H1 (cell line): ENCODE results near the gene SH2D1A.

Experiments used
- ATF3 ChIP-seq: IDR thresholded peaks from 2 replicates; pipeline ENCODE4 v1.6.1; 2011; ENCODE audit warnings: low read depth, mild to moderate bottlenecking, low read length; ENCODE audit not compliant: insufficient read depth
- CREB1 ChIP-seq: IDR thresholded peaks from 2 replicates; pipeline ENCODE4 v1.6.1; 2012; ENCODE audit warnings: inconsistent platforms
- EP300 ChIP-seq, 2 experiments: IDR thresholded peaks; 1 replicate in 1 of 2; 2 replicates in 1 of 2; pipeline ENCODE4 v1.6.1; 2011 to 2012; ENCODE audit warnings: low read depth in 2 of 2, low read length in 2 of 2, mild to moderate bottlenecking in 2 of 2, borderline replicate concordance in 1 of 2, inconsistent platforms in 1 of 2, moderate library complexity in 1 of 2
- GTF2F1 ChIP-seq: IDR thresholded peaks from 2 replicates; pipeline ENCODE4 v1.6.1; 2012; ENCODE audit warnings: low read depth, low read length, improper control_type of control experiment, borderline replicate concordance
- MAFK ChIP-seq: IDR thresholded peaks from 2 replicates; pipeline ENCODE4 v1.6.1; 2012; ENCODE audit warnings: low read depth, mild to moderate bottlenecking, improper control_type of control experiment, low read length
- NRF1 ChIP-seq: IDR thresholded peaks from 2 replicates; pipeline ENCODE4 v1.6.1; 2011; ENCODE audit warnings: mild to moderate bottlenecking, low read depth, low read length, improper control_type of control experiment
- POLR2A ChIP-seq, 2 experiments: IDR thresholded peaks; 1 replicate in 1 of 2; 2 replicates in 1 of 2; pipeline ENCODE4 v1.6.1; 2011; ENCODE audit warnings: low read depth in 2 of 2, low read length in 2 of 2, mild to moderate bottlenecking in 2 of 2; ENCODE audit errors: control extremely low read depth in 1 of 2
- RAD21 ChIP-seq, 2 experiments: IDR thresholded peaks in 1 of 2; conservative IDR thresholded peaks in 1 of 2; 2 replicates each; pipeline ENCODE4 v1.6.1; 2011; ENCODE audit warnings: low read depth in 2 of 2, low read length in 2 of 2, improper control_type of control experiment in 1 of 2, inconsistent platforms in 1 of 2, mild to moderate bottlenecking in 1 of 2, moderate library complexity in 1 of 2
- RXRA ChIP-seq: IDR thresholded peaks from 2 replicates; pipeline ENCODE4 v1.6.1; 2011; ENCODE audit warnings: low read depth, mild to moderate bottlenecking, low read length, moderate library complexity; ENCODE audit not compliant: insufficient read depth
- TAF7 ChIP-seq: optimal IDR thresholded peaks from 2 replicates; pipeline ENCODE3; 2011; ENCODE audit warnings: low read depth, mild to moderate bottlenecking, inconsistent platforms, low read length, moderate library complexity, borderline replicate concordance
- TF ChIP-seq, protein P1 (sequence below), 3 experiments: IDR thresholded peaks; 1 replicate in 2 of 3; 2 replicates in 1 of 3; pipeline versions ENCODE4 v1.5.1 to v1.6.1; 2011; ENCODE audit warnings: low read length in 3 of 3, mild to moderate bottlenecking in 3 of 3, inconsistent platforms in 2 of 3, low read depth in 1 of 3, moderate library complexity in 1 of 3; ENCODE audit not compliant: insufficient read depth in 1 of 3; ENCODE audit errors: control extremely low read depth in 1 of 3

DNA sequence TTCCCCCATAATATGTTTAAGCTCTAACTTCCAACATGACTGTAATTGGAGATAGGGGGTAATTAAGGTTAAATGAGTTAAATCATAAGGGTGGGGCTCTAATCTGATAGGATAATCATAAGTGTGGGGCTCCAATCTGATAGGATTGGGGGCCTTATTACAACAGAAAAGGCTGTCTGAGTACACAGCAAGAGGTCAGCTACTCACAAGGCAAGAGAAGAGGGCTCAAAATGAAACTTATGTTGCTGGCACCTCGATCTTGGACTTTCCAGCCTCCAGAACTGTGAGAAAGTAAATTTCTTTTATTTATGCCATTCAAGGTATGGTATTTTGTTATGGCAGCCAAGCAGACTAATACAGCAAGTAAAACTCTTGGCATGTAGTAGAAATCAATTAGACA is 16.4 kb downstream of the SH2D1A start:
- TF ChIP-seq NRF1 (no peak), GTF2F1 (no peak), CREB1 (no peak), ATF3 (no peak), EP300 (IDR thresholded peaks at IDR 0.05; ENCODE audit: borderline replicate concordance in 1 of 2, low read depth in 2 of 2, low read length in 2 of 2) (no peak), POLR2A (IDR thresholded peaks at IDR 0.05; ENCODE audit: control extremely low read depth in 1 of 2, low read depth in 2 of 2, low read length in 2 of 2) (no peak), MAFK (no peak), RXRA (no peak), RAD21 (IDR thresholded peaks at IDR 0.05 in 1 of 2, conservative IDR thresholded peaks at IDR 0.05 in 1 of 2; ENCODE audit: low read depth in 2 of 2, low read length in 2 of 2) (no peak), TAF7 (no peak)
- TF ChIP-seq, protein P1, sequence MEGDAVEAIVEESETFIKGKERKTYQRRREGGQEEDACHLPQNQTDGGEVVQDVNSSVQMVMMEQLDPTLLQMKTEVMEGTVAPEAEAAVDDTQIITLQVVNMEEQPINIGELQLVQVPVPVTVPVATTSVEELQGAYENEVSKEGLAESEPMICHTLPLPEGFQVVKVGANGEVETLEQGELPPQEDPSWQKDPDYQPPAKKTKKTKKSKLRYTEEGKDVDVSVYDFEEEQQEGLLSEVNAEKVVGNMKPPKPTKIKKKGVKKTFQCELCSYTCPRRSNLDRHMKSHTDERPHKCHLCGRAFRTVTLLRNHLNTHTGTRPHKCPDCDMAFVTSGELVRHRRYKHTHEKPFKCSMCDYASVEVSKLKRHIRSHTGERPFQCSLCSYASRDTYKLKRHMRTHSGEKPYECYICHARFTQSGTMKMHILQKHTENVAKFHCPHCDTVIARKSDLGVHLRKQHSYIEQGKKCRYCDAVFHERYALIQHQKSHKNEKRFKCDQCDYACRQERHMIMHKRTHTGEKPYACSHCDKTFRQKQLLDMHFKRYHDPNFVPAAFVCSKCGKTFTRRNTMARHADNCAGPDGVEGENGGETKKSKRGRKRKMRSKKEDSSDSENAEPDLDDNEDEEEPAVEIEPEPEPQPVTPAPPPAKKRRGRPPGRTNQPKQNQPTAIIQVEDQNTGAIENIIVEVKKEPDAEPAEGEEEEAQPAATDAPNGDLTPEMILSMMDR (IDR thresholded peaks at IDR 0.05; ENCODE audit: control extremely low read depth in 1 of 3, insufficient read depth in 1 of 3, low read depth in 1 of 3, low read length in 3 of 3), result no peak
